GM21576 (cell line): ENCODE measurements around the gene CALN1.
"Not testable (repeated sequence)": the region's sequence is repeated elsewhere in the genome, so short reads cannot be mapped to it uniquely, and the experiment has no call there.

ENCODE experiments used
- ATAC-seq: cut with Tn5 transposase; IDR thresholded peaks from one replicate; pipeline ENCODE4 v1.9.1; 2021; ENCODE audit warnings: mild to moderate bottlenecking, moderate library complexity; ENCODE audit not compliant: unreplicated experiment

Gene CALN1

DNA sequence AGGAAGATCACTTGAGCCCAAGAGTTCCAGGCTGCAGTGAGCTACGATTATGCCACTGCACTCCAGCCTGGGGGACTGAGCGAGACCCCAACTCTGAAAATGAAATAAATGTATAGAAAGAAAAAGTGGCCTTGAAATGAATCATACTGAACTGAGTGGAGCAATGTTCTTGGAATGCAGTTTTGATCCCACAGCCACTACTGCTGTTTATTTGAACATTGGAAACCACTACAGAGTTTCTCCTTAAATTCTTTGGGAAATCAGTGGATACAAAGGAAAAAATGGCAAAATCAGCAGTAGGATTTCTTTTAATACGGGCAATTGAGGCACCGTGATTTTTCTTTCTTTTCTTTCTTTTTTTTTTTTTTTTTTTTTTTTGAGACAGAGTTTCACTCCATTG, 642.8 kb downstream of the CALN1 start:
- no peak for ATAC-seq

DNA sequence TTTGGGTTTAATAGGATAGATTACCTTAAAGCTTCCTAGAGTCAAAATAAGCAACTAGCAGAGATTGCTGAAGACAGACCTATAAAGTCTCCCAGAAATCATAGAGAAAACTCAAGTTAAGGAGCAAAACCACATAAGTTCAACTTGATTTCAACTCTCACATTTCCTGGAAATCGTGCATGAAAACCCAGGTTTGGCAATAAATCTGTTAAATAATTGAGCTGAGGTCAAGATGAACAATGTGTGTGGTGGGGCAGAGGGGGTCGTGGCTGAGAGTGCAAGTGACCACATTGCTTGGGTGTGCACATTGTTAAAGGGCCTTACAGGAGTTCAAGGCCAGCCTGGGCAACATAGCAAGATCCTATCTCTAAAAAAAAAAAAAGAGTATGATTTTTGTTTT, 643.7 kb downstream of the CALN1 start:
- no peak for ATAC-seq

GRCh38 chr7:71766016-71766415, 646.1 kb downstream of the CALN1 start:
- ATAC-seq, result no peak

- ATAC-seq, result no peak
Observed at GRCh38 chr7:71761336-71761735, 650.8 kb downstream of the CALN1 start.

DNA sequence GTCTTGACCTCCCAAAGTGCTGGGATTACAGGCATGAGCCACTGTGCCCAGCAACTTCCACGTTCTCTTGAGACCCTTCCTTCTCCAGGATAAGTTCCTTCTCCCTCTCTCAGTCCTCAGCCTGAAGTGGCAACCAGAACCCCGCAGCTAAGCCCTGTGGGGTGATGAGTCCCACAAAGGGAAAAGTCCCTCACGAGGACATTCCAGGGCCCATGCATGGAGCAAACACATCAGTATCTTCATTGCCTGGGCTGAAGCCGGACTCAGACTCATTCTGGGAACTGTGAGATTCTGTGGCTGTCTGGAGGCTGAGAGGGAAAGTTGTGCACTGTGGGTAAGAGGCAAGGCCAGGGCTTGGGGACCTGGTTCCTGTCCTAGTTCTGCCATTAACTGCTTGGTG, 657.3 kb downstream of the CALN1 start:
- ATAC-seq, result no peak

- no peak for ATAC-seq
Observed at GRCh38 chr7:71753956-71754664, 658.0 kb downstream of the CALN1 start.

DNA sequence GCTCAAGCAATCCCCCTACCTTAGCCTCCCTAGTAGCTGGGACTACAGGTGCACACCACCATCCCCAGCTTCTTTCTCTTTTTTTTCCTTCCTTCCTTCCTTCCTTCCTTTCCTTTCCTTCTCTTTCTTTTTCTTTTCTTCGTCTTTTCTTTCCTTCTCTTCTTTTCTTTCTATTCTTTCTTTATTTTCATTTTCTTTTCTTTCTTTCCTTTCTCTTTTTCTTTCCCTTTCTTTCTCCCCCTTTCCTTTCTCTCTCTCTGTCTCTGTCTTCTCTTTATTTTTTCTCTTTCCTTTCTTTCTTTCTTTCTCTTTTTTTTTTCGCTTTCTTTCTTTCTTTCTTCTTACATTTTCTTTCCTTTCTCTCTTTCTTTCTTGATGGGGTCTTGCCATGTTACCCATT, 658.9 kb downstream of the CALN1 start:
- ATAC-seq, result no peak

DNA sequence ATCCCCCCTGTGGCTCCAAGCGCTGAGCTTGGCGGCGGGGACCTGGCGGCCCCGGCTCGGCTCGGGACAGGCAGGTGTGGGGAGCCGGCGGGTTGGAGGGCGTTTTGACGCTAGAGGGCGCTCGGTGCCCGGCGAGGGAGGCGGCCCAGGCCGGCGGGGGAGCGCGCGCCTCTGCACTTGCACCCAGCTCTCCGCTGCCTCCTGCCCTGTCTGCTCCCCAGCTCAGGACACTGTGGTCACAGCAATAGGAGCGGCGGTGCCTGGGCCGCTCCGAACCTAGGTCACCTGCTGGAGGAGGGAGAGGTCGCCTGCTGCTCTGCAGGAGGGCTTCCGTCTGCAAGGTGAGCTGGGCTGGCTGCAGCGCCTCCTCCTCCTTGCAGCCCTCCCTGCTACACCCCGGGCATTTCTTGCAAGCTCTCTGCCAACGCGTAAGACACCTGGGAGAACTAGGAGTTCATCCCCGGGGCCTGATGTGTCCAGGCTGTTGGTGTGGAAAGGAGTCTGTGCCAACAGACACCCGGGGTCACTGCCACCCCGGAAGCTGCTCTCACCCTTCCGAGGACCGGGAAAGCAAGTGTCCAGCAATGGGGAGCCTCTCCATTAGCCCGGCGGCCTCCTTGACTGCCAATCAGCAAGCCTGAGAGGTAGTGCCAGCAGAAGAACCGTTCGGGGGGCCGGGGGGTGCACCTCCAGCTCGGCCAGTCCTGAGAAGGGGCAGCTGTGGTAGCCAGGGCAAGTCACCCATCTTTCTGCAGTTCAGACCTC, 659.8 kb downstream of the CALN1 start:
- no peak for ATAC-seq

- ATAC-seq, result no peak
Observed at GRCh38 chr7:71750290-71750689, 661.8 kb downstream of the CALN1 start.

- no peak for ATAC-seq
Observed at GRCh38 chr7:71746006-71746405, 666.1 kb downstream of the CALN1 start.

DNA sequence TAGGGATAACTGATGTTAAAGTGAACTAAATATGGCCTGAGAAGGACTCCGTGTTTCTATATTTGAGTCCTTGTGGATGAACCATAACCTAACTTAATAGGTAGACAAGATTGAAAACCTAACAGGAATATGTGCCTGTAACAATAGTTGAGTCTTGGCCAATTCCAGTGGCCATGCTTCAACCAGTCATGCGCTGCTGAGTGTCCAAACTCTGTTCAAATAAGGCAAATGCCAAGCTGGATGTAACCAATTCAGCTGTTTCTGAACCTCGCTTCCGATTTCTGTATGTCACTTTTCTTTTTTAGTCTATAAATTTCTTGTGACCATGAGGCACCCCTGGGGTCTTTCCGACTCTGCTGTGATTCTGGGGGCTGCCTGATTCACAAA, 672.0 kb downstream of the CALN1 start:
- ATAC-seq, result no peak

DNA sequence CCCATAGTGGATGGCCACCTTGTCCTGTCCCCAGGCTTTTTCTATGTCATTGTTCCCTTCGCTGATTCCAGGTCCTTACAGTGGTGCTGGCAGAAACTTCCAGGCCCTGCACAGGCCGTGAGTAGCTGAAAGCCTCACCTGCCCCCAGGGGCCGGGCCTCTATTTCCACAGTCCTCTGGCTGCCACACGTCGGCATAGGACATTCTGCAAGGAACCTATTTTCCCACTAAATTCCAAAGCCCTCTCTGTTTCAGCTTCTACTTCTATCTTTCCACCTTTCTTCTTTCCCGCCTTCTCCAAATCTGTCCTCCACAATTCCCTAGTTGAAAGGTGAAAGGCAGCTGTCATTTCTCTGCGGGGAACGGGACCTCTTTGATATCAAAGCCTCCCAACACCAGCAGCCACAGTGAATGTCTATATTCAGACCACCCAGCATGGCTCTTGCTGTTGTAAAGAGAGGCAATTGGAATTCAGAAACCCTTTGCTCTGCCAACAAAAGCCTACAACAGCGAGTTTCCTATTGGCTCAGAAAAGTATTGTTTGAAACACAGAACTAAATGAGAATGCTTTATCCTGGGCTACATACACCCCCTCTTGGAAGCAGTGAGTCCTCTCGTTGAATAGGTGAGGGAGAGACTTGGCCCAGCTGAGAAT, 672.5 kb downstream of the CALN1 start:
- ATAC-seq, result no peak

DNA sequence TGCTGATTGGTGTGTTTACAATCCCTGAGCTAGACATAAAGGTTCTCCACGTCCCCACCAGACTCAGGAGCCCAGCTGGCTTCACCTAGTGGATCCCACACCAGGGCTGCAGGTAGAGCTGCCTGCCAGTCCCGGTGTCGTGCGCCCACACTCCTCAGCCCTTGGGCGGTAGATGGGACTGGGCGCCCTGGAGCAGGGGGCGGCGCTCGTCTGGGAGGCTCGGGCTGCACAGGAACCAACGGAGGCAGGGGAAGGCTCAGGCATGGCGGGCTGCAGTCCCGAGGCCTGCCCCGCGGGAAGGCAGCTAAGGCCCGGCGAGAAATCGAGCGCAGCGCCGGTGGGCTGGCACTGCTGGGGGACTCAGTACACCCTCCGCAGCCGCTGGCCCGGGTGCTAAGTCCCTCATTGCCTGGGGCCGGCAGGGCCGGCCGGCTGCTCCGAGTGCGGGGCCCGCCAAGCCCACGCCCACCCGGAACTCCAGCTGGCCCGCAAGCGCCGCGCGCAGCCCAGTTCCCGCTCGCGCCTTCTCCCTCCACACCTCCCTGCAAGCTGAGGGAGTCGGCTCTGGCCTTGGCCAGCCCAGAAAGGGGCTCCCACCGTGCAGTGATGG, 674.1 kb downstream of the CALN1 start:
- not testable (repeated sequence) for ATAC-seq

GRCh38 chr7:71735961-71736556, 676.1 kb downstream of the CALN1 start:
- no peak for ATAC-seq

DNA sequence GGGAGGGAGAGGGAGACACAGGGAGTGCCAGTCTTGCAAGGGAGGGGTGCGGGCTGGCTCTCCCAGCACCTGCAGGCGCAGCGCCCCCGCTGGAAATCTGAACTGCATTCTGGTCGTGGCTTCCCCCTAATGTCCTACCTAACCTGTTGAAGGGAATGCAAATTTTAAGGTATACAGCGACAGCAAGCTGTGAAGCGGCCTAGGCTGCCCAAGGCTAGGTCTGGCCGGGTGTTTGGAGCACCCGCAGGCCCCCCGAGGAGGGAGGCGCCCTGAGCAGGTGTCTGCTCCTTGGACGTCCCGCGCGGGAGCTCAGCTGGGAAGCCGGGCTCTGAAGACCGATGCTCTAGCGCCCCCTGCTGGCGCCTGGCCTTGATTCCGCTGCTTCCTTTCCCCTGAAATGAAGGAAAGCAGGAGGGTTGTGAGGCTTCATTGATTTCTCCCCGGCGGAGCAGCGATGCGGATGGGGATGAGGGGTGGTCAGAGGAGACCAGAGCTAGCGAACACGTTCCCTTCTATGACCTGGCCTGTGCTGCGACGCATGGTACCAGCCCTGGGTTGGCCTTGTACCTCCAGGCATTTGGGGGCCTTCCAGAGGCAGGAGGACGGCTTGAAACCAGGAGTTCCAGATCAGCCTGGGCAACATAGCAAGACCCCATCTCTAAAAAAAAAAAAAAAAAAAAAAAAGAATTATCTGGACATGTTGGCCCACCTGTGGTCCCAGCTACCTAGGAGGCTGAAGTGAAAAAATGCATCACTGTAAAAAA, 678.8 kb downstream of the CALN1 start:
- ATAC-seq, result no peak

DNA sequence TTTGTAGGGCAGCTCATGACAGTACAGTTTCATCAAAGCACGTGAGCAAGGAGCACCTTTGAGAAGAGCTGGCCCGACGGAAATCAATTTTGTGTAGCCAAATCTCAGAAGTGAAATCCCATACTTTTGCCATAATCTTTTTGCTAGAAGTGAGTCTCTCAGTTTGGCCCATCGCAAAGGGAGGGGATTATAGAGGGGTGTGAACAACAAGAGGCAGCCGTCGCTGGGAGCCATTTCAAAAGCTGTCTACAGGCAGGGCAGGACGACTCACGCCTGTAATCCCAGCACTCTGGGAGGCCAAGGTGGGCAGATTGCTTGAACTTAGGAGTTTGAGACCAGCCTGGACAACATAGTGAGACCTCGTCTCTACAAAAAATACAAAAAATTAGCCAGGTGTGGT, 680.4 kb downstream of the CALN1 start:
- ATAC-seq, result no peak
